CD1c-positive myeloid dendritic cell (primary cell): ENCODE results near the gene SUGCT.
"Not testable (repeated sequence)": the region's sequence is repeated elsewhere in the genome, so short reads cannot be mapped to it uniquely, and the experiment has no call there.

Source experiments
- DNase-seq: peaks from one replicate; pipeline ENCODE4 v3.0.0-alpha.2; 2016; ENCODE audit errors: extremely low spot score

Gene SUGCT

DNA sequence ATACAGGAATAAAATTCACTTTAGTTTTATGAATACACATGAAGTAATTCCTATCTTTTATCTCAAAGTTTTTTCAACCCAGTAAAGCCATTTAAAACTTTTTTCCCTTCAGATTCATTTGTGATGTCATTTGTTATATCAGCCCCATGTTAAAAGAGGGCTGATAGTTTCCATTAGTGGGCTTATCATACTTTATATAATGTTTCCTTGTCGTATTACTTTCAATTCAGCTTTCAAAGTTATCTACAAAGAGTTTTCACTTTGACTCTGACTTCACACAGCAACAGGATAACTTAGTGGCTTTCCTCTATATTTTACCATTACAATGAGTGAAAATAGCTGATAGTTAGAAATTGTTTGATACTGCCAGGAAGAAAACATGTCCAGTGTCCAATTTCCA lies 484.8 kb downstream of the SUGCT start:
- no peak for DNase-seq

DNA sequence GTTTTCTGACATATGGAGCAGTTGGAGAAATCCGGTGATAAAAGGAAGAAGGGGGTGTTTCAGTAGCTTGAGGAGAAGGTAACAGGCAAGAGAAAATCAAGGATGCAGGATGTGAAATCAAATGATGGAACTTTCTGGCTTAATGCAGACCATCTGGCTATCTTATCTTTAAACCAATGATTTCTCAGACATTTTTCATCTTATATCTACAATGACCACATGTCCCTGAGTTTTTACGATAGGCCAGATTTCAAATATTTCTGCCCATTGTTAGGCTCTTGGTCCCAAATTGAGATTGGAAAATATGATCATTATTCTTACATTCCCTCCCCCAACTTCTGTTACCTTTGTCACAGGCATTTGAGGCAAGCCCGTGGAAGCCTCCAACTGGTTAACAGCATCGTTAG lies 486.8 kb downstream of the SUGCT start:
- DNase-seq = no peak

DNA sequence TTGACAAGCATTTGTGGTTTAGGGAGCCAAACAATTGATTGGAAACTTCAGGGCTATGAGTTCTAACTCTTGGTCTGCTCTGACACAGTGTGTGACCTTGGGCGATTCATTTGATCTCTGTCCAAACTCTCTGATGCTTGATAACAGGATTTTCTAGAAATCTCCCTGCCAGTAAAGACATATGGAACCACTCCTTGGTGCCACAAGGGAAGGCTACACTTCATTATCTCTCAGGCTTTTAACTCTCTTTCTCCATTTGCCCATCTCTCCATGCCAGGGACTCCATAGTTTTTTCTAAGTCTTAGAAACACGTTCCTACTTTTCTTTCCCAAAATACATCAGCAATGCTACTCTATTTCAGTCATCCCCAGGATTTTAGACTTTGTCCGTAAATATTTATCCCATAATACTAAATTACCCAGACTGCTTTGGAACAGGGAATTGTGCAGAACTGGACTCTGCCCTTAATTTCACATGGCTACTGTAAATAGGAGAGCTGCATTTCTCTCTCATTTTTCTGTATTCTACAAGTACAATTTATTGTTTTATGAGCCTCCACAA lies 488.2 kb downstream of the SUGCT start:
- no peak for DNase-seq

DNA sequence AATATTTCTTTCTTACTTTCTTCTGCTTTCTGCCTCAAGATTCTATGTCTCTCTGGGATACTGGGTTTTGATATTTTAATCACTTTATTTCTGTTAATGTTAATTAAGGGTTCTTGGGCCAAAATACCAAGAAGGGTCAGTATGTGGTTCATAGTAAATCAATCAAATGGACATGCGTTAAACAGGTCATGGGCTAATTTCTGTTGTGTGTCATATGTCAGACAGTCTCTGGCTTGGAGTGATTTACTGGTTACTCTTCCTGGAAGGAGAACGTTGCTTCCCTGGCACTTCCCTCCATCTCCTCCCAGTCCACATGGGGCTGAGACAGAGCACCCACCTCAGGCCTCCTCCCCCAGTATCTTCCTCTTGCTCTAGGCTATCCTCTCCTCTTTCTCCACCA lies 489.1 kb downstream of the SUGCT start:
- no peak for DNase-seq

DNA sequence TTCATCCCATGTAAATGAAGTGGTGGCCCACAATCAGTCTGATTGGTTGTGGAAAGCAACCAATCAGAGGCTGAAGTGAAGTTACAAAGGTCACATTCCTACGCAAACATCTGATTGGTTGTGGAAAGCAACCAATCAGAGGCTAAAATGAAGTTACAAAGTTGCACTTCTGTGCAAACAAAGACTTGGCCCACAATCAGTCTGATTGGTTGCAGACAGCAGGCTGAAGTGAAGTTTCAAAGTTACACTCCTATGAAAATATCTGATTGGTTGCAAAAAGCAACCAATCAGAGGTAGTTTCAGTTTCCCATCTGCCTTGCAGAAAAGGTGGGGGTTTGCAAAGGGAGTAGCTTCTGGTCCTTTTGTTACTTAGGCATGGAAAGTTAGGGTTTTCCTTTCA lies 492.6 kb downstream of the SUGCT start:
- not testable (repeated sequence) for DNase-seq

DNA sequence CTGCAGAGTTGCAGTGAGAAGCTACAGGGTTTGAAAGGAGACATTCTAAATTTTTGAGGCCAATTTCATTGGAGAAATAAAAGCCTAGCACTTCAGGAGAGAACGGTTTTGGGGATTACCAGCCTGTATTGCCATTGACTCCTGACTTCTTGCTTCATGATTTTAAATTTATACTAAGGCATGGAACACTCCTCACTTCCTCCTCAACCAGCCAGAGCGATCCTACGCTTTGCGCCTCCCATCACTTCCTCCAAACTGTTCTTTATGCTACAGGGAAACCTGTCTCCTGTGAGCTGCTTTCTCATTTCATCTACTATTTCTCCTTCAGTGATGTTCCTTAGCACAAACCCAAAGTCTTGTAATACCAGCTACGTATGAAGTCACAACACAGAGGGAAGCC lies 495.1 kb downstream of the SUGCT start:
- no peak for DNase-seq

DNA sequence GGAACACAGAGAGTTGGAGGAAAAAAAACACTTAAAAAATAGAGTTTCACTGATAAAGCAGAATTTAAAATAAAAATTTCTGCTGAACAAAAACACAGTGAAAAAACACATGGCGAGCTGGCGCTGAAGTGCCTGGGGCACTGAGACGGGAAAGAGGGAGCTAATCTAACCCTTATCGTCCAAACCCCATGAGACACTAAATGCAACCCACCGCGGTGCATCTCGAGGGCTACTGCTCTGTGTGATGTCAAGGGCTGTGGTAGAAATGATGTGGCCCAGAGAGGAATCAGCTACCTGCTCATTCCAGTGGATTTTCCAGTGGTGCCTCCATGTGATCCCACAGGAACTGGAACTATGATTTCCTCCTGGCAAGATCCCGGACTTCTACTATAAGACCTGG lies 499.3 kb downstream of the SUGCT start:
- DNase-seq = no peak

DNA sequence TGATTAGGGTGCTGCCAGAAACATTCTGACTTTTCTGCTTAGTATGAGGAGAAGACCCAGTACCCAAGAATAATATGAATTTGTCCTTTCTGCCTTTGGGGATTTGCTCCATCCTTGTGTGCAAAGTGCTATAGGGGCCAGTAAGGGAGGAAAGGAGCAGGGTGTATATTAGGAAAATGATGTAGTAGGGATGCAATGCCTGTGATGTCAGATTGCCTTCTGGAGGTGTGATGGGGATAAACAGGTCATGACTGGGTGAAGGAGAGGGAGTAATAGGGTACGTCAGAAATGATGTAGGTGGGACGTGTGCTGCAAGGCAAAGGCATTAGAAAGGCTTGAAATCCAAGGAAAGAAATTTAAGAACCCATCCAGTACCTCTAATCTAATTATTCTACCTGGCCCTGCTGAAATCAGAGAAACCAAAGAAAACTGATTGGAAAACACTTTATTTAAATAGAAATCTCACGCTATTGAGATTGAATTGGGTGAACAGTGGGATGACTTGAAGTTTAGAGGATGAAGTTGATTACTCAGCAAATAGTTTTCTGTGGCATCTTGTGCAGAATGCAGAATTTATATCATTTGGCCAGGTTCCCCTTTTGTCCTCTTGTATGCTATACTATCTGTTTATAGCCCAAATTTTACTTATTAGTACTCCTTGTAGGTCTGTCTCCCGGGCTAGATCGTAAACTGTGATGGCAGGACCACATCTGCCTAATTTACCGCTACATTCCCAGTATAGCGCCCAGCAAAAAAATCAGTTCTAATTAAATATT lies 503.9 kb downstream of the SUGCT start:
- no peak for DNase-seq

DNA sequence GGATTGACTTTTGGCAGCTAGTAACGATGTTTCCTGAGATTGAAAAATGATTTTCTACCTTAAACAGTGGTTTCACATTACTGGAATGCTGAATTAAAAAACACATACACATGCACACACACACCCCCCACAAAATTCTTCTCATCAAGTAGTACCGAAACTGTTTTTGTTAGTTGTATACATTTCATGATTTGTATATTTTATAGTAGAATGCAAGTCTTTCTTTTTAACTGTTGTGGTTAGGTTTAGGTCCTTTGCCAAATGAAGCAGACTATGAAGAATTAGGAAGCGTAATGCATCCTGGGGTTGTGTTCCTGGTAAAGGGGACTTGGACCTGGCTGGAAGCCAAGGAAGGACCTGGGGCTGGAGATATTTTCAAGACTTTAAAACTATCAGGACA lies 505.8 kb downstream of the SUGCT start:
- no peak for DNase-seq

DNA sequence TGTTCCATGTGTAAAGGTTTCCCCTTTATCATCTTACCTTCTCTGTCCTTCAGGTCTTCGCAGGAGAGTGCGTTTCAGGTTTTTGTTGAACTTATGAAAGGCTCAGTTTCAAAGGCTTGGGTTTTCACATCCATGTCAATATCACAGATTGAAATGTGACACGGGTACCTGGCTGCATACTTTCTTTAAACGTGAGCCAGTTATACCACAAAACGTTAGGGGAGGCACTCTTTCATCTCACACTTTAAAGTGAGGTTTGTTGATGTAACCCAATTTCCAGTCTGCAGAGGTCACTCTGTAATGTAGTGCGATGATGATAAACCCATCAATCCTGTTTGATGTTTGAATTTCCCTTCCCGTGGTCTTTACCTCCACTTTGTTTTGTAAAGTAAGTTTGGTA lies 506.9 kb downstream of the SUGCT start:
- no peak for DNase-seq

DNA sequence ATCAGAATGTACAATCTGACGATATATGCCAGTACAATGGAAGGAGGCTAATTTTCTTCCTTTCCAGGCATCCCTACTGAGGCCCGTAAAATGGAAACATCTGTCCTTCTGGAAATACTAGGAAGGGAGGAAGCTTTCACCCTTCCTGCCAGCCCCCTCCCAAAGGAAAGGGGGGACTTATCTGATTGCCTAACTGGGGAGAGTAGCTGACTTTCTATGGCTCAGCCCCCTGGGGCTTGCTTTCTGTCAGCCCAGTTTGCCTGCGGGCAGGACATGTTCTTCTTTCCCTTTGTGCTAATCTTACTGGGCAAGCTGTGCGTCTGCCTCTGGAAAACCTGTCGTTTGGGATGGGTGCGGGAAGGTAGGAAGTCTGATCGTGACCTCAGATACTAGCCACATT lies 508.9 kb downstream of the SUGCT start:
- DNase-seq = no peak

DNA sequence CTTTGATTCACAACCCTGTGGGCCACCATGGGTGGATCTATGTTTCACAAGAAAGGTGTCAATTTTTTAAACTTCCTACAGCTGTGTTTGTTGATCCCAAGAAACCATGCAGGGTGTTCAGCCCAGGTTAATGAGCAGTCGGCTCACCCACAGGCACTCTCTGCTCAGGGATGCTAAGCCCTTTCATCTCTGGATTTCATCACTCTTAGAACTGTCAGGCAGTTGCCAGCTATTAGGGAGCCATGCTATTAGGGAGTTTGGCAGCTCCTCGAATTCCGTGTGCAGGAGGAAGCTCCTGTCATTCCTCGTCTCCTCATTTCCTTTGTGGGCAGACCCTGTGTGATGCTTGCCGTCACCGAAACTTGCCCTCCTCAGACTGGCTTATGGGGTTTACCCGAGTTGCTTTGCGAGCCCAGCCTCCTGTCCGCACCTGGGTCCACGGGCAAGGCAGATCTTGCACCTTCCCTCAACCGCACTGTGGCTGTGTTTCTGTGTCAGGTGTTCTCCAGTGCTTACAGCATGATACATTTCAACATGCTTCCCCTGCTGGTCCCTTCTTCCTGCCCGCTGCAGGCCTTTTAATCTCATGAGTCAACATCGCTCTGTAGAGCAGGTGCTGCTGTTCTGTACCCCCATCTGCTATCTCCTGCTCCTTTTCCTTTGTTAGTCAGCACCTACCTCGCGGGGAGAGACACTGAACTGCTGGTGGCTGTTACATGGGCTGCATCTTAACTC lies 509.8 kb downstream of the SUGCT start:
- no peak for DNase-seq

DNA sequence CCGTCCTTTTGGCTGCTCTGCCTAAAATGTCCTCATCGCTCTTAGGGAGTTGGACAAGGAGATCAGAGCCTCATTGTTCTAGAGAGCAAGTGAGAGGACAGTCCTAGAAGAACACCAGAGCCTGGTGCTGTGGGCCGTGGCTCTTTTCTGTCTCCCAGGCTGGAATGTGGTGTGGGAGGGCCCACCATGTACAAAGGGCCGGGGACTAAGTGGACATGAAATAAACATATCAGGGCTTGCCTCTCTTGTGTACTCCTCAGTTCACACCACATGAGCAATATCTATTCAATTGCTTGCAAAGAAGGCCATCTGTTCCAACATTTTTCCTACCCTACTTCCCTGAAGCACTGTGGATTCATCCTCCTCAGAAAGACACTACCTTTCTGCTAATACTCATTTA lies 510.4 kb downstream of the SUGCT start:
- DNase-seq = no peak

DNA sequence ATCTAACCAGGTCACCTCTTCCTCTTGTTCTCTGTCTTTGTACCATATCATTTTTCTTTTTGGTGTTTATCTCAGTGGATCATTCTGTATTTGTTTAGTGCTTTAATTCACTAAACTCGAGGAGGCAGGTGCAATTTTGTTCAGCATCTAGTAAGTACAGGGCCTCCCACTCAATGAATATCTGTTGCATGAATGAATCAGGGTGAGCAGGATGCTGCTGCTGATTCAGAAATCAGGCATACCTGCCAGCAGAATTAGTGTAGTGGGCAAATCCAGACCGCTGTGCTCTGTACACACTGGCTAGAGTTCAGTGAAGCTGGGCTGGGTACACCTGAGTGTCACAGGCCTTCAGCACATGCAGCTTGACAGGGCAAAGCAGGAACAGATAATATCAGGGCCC lies 511.9 kb downstream of the SUGCT start:
- DNase-seq = no peak

DNA sequence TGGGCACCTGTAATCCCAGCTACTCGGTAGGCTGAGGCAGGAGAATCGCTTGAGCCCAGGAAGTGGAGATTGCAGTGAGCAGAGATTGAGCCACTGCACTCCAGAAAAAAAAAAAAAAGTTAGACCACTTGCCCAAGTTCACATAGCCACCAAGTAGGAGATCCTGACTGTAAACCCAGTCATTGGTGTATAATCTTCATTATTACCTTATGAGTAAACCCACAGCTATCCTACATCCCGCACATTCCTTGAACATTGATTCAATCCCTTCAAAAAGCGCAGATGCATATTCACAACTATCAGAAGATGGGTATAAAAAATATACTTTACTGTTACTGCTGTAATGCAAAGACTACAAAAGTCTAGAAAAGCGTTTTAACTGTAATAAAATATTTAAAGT lies 512.9 kb downstream of the SUGCT start:
- no peak for DNase-seq

DNA sequence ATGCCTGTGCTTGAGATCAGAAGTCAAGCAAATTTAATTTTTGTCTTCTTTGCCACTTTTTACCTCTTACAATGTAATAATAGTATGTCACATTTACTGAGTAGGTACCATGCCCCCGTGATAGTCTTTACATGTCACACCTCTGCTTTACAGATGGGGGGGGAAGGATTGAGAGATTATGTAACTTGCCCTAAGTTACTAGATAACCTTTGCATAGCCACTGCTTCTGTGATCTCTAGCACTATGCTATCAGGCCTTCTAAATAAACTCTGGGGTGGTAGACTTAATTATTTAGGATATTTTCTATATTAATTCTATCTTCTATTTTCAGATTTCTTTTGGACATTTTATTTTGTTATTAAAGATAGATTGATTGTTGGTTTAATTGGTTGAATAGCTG lies 514.4 kb downstream of the SUGCT start:
- no peak for DNase-seq

DNA sequence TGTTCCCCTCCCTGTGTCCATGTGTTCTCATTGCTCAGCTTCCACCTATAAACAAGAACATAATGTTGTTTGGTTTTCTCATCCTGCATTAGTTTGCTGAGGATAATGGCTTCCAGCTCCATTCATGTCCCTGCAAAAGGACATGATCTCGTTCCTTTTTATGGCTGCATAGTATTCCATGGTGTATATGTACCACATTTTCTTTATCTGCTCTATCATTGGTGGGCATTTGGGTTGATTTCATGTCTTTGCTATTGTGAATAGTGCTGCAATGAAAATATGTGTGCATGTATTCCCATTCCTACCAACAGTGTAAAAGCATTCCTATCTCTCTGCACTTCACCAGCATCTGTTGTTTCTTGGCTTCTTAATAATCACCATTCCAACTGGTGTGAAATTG lies 516.1 kb downstream of the SUGCT start:
- not testable (repeated sequence) for DNase-seq

DNA sequence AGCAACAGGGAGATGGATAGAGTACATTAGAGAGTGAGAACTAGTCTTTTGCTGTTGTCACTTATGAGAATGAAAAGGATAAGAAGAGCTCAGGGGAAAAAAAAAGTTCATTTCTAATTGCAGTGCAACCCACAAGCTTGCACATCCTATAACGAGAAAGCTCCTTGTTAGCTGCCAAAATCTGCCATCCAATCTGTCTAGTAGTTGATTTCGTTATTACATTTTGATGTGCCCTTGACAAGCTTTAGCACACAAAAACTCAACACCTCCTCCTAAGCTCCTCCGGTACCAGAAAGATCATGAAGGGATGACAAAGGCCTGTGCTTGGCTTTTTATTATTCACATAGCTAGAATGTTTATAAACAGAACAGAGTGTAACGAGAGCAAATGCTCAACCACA lies 519.4 kb downstream of the SUGCT start:
- DNase-seq = no peak

DNA sequence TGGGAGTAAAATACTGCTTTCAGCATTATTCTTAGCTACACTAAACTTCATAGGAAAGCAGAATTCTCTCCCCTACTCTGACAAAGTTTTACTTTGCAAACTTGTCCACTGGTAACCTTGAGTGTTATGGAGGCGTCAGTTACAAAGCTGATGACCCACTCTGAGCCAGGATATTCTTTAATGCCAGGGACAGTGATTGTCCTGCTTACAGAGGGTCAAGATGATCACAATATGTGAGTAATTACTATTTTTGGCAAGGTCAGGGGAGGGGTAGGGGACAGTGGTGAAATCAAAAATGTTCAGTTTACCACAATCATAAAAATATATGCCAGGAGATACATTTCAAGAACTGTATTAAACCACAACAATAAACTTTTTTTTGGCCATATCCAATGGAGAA lies 520.6 kb downstream of the SUGCT start:
- DNase-seq = no peak

DNA sequence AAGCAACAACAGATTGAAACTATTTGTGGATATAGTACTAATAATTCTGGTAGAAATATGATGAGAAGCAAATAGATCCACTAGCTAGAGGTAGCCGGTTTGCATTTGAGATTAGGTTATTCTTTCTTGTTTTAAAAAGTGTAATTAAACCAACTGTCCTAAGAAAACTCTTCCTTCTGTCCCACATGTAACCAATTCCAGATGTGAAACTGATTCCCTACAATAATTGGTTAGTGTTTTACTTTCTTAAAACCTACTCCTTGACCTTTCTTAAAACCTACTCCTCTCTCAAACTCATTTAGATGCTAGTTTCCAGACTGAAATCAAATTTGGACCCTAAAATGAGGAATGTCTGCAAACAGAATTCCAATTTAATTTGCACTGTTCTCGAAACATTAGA lies 521.5 kb downstream of the SUGCT start:
- no peak for DNase-seq

DNA sequence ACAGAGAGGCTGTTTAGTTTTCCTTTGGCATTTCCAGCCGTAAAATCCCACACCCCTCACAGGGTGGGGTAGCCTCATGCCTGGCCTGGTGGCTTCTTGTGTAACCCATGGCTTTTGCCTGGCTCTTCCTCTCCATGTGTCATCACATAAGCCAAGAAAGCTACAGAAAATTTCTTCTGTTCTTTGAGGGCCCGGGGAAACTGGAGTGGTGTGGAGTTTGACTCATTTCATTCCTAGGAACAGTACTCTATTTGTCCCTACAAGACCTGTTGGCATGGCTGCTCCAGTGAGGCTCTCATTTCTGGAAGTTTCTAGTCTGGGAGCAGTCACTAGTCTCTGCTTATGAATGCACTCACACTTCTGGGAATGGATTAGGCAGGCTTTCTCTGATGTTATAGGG lies 523.9 kb downstream of the SUGCT start:
- no peak for DNase-seq

DNA sequence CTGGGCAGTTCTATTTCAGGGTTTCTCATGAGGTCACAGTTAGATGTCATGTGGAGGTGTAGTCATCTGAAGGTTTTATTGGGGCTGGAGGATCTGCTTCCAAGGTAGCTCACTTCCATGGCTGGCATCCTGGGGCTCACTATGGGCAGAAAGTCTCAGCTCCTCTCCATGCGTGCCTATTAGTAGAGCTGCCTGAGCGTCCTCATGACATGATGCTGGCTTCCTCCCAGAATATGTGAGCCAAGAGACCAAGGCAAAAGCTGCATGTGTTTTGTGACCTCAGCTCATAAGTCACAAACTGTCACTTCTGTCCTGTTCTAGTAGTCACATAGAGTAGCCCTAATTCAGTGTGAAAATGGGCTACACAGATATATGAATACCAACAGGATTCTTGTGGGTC lies 524.4 kb downstream of the SUGCT start:
- no peak for DNase-seq

DNA sequence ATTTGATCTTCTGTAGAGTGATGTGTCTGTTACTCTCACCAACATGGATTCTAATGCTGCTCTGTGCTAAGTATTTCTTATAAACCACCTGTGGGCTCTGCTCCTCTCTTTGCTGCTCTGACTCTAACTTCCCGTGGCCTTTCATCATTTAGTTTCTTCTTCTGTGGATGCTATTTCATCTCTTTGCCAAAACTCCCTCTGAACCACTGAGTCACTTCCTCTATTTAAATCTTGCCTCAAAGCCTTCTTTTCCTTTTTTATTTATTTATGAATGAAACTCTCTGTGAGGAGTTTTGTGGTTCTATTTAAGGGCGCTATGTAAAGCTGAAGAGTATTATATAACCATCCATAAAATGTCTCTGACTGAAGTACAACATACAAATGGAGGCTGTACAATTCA lies 538.5 kb downstream of the SUGCT start:
- no peak for DNase-seq
